NCI-H774 (cell line): ENCODE data around the gene PIM1.

ENCODE experiments used
- DNase-seq: peaks from one replicate; lab custom pipeline; 2025; lab: John Stamatoyannopoulos, UW

PIM1 gene

GRCh38 chr6:37137201-37138090 is 32.5 kb upstream of the PIM1 start:
- no peak for DNase-seq

- no peak for DNase-seq
These were observed 31.1 kb upstream of the PIM1 start for GRCh38 chr6:37138856-37139229.

- DNase-seq = no peak
These were observed 30.6 kb upstream of the PIM1 start for GRCh38 chr6:37139230-37139962.

- no peak for DNase-seq
These were observed 29.8 kb upstream of the PIM1 start for GRCh38 chr6:37140145-37140544.

- DNase-seq = no peak
These were observed 28.5 kb upstream of the PIM1 start for GRCh38 chr6:37141281-37142049.

- no peak for DNase-seq
These were observed 27.8 kb upstream of the PIM1 start for GRCh38 chr6:37142050-37142614.

- DNase-seq = no peak
These were observed 26.4 kb upstream of the PIM1 start for GRCh38 chr6:37143585-37143984.

- DNase-seq = no peak
These were observed 24.5 kb upstream of the PIM1 start for GRCh38 chr6:37145443-37145842.

GRCh38 chr6:37146735-37147157 is 23.2 kb upstream of the PIM1 start:
- no peak for DNase-seq

GRCh38 chr6:37149745-37150144 is 20.2 kb upstream of the PIM1 start:
- no peak for DNase-seq

- DNase-seq = no peak
These were observed 19.6 kb upstream of the PIM1 start for GRCh38 chr6:37150314-37150713.

GRCh38 chr6:37155394-37156312 is 14.3 kb upstream of the PIM1 start:
- no peak for DNase-seq

GRCh38 chr6:37158508-37158907 is 11.4 kb upstream of the PIM1 start:
- no peak for DNase-seq

GRCh38 chr6:37160922-37161778 is 8.8 kb upstream of the PIM1 start:
- no peak for DNase-seq

- no peak for DNase-seq
These were observed 7.2 kb upstream of the PIM1 start for GRCh38 chr6:37162740-37163139.

- no peak for DNase-seq
These were observed 1.7 kb upstream of the PIM1 start for GRCh38 chr6:37168163-37168758.

GRCh38 chr6:37168811-37169495 is 999 bp upstream of the PIM1 start:
- no peak for DNase-seq

GRCh38 chr6:37170273-37171200 is 585 bp downstream of the PIM1 start:
- DNase-seq = no peak
